ENCODE measurements around the gene TCF7L2.

- TF ChIP-seq, protein P1, sequence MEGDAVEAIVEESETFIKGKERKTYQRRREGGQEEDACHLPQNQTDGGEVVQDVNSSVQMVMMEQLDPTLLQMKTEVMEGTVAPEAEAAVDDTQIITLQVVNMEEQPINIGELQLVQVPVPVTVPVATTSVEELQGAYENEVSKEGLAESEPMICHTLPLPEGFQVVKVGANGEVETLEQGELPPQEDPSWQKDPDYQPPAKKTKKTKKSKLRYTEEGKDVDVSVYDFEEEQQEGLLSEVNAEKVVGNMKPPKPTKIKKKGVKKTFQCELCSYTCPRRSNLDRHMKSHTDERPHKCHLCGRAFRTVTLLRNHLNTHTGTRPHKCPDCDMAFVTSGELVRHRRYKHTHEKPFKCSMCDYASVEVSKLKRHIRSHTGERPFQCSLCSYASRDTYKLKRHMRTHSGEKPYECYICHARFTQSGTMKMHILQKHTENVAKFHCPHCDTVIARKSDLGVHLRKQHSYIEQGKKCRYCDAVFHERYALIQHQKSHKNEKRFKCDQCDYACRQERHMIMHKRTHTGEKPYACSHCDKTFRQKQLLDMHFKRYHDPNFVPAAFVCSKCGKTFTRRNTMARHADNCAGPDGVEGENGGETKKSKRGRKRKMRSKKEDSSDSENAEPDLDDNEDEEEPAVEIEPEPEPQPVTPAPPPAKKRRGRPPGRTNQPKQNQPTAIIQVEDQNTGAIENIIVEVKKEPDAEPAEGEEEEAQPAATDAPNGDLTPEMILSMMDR (IDR thresholded peaks at IDR 0.05), result no peak
- TF ChIP-seq POLR2A (IDR thresholded peaks at IDR 0.05) (no peak), EP300 (IDR thresholded peaks at IDR 0.05) (no peak), POLR2AphosphoS5 (IDR thresholded peaks at IDR 0.05) (no peak)
These were observed 92.8 kb downstream of the TCF7L2 start for GRCh38 chr10:113042868-113043267.

Measured in stomach (tissue), 4 donors.